ENCODE data around the gene SYK. TPM values are rescaled to one million over a fixed set of nuclear protein-coding genes. Genes with fewer than 3 reads are reported as not detected.

Gene SYK
- total RNA-seq, 4 donors from 2014 or later: 6.7 to 22.2 (median 9.0) TPM

GRCh38 chr9:90770182-90770738 is 31.4 kb upstream of the SYK start:
- Histone ChIP-seq H3K9me3 (no peaks in the 10 kb centered on the region), H3K4me3 (no peak overlapping the region), H3K4me1 (no peaks in the 10 kb centered on the region), H3K27ac (no peak overlapping the region), H3K36me3 (no peaks in the 10 kb centered on the region), H3K27me3 (no peaks in the 10 kb centered on the region)
- TF ChIP-seq CTCF (IDR thresholded peaks at IDR 0.05) (no peak), POLR2A (IDR thresholded peaks at IDR 0.05) (no peak)
- no peak for DNase-seq
- intact Hi-C loops (cut with DNase I; ENCODE audit: low total_unique reads): no loop called here

GRCh38 chr9:90770927-90771326 is 30.7 kb upstream of the SYK start:
- Histone ChIP-seq H3K9me3 (no peaks in the 10 kb centered on the region), H3K27me3 (no peaks in the 10 kb centered on the region), H3K27ac (no peak overlapping the region), H3K36me3 (no peaks in the 10 kb centered on the region), H3K4me3 (no peak overlapping the region), H3K4me1 (no peaks in the 10 kb centered on the region)
- TF ChIP-seq POLR2A (IDR thresholded peaks at IDR 0.05) (no peak), CTCF (IDR thresholded peaks at IDR 0.05) (no peak)
- no peak for DNase-seq
- intact Hi-C loops (cut with DNase I; ENCODE audit: low total_unique reads): no loop called here

DNA sequence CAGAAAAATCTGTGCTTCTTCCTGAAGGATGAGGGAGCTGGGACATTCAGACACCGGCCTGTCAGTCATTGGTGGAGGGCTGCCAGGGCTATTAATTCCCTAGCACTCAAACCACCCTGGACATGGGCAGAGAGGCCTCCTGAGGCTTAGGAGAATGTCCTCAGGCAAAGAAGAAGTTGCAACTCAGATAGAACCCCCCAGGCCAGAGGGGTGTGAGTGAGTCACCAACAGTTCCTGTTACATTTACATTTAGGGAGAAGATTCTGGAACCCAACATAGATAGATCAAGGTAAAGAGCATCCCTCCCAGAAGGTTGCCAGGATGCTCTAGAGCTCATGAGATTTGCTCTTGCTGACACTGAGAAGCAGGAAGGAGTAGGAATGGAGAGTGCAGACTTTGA is 29.2 kb upstream of the SYK start:
- TF ChIP-seq CTCF (IDR thresholded peaks at IDR 0.05) (no peak), POLR2A (IDR thresholded peaks at IDR 0.05) (no peak)
- no peaks in the 10 kb centered on the region for H3K9me3 ChIP-seq
- H3K27me3 ChIP-seq: no peaks in the 10 kb centered on the region
- H3K36me3 ChIP-seq: no peaks in the 10 kb centered on the region
- no peaks in the 10 kb centered on the region for H3K4me1 ChIP-seq
- no peak for DNase-seq
- no peak overlapping the region for H3K4me3 ChIP-seq
- intact Hi-C loops (cut with DNase I; ENCODE audit: low total_unique reads): no loop called here
- no peak overlapping the region for H3K27ac ChIP-seq

DNA sequence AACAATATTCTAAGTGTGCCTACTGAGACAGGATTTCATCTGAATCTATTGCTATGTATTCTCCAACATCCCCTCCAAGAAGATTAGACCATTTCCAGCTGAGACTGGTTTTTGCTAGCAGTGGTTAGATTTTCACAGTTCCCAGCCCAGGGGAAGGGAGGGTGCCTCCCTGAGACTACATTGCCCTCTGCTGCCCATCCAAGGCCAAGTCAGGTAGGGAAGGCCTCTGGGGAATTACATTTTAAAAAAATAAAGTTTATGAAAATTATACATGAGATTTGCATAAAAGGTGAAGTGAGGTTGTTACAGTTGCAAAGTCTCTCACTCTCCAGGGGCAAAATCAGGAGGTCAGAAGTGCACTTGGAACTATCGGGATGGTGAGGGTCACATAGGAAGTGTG is 28.0 kb upstream of the SYK start:
- H3K4me3 ChIP-seq: no peak overlapping the region
- no peak for DNase-seq
- TF ChIP-seq POLR2A (IDR thresholded peaks at IDR 0.05) (no peak), CTCF (IDR thresholded peaks at IDR 0.05) (no peak)
- intact Hi-C loops (cut with DNase I; ENCODE audit: low total_unique reads): no loop called here
- H3K9me3 ChIP-seq: no peaks in the 10 kb centered on the region
- no peaks in the 10 kb centered on the region for H3K4me1 ChIP-seq
- H3K27ac ChIP-seq: no peak overlapping the region
- no peaks in the 10 kb centered on the region for H3K36me3 ChIP-seq
- H3K27me3 ChIP-seq: no peaks in the 10 kb centered on the region

GRCh38 chr9:90774071-90774470 is 27.5 kb upstream of the SYK start:
- no peaks in the 10 kb centered on the region for H3K27me3 ChIP-seq
- no peaks in the 10 kb centered on the region for H3K4me1 ChIP-seq
- DNase-seq: no peak
- H3K4me3 ChIP-seq: no peak overlapping the region
- no peaks in the 10 kb centered on the region for H3K36me3 ChIP-seq
- TF ChIP-seq POLR2A (IDR thresholded peaks at IDR 0.05) (no peak), CTCF (IDR thresholded peaks at IDR 0.05) (no peak)
- no peaks in the 10 kb centered on the region for H3K9me3 ChIP-seq
- intact Hi-C loops (cut with DNase I; ENCODE audit: low total_unique reads): no loop called here
- no peak overlapping the region for H3K27ac ChIP-seq
